NCI-H187 treated with DMSO at 0.1 percent for 48 hours (cell line): Measurements from ENCODE around the gene SPG7.
"Not testable (repeated sequence)": the region's sequence is repeated elsewhere in the genome, so short reads cannot be mapped to it uniquely, and the experiment has no call there.

Source experiments
- DNase-seq: peaks from one replicate; lab custom pipeline; 2025; lab: John Stamatoyannopoulos, UW

SPG7 gene

GRCh38 chr16:89564476-89565255 lies 56.5 kb downstream of the SPG7 start:
- no peak for DNase-seq

- DNase-seq: no peak
These were observed 57.0 kb downstream of the SPG7 start for GRCh38 chr16:89565256-89565505.

- no peak for DNase-seq
These were observed 57.5 kb downstream of the SPG7 start for GRCh38 chr16:89565506-89566372.

- DNase-seq: no peak
These were observed 59.7 kb downstream of the SPG7 start for GRCh38 chr16:89567656-89568594.

GRCh38 chr16:89569506-89570341 lies 61.5 kb downstream of the SPG7 start:
- no peak for DNase-seq

- no peak for DNase-seq
These were observed 62.2 kb downstream of the SPG7 start for GRCh38 chr16:89570342-89570923.

GRCh38 chr16:89570983-89571598 lies 62.9 kb downstream of the SPG7 start:
- not testable (repeated sequence) for DNase-seq

- DNase-seq: no peak
These were observed 63.4 kb downstream of the SPG7 start for GRCh38 chr16:89571636-89572035.

- DNase-seq: no peak
These were observed 63.9 kb downstream of the SPG7 start for GRCh38 chr16:89572073-89572484.

GRCh38 chr16:89572485-89573205 lies 64.4 kb downstream of the SPG7 start:
- DNase-seq: no peak

- no peak for DNase-seq
These were observed 65.8 kb downstream of the SPG7 start for GRCh38 chr16:89573826-89574680.

GRCh38 chr16:89574681-89575246 lies 66.6 kb downstream of the SPG7 start:
- no peak for DNase-seq

- DNase-seq: no peak
These were observed 67.3 kb downstream of the SPG7 start, which contains the start of gene CPNE7 for GRCh38 chr16:89575247-89576152. Gene CPNE7, plus strand, starts transcription at chr16:89575758. Its CDS starts 140 bp downstream, at chr16:89575898.

GRCh38 chr16:89576153-89577054 lies 68.2 kb downstream of the SPG7 start:
- DNase-seq: no peak

- DNase-seq: no peak
These were observed 69.0 kb downstream of the SPG7 start for GRCh38 chr16:89577055-89577759.

- DNase-seq: no peak
These were observed 71.1 kb downstream of the SPG7 start for GRCh38 chr16:89579351-89579750.
